ENCODE data around the gene EP300.

GRCh38 chr22:41193829-41194228, 101.4 kb downstream of the EP300 start:
- TF ChIP-seq POLR2A (IDR thresholded peaks at IDR 0.05) (no peak), CTCF (IDR thresholded peaks at IDR 0.05) (no peak)

Measured in right lobe of liver (tissue), 4 donors.